Lower leg skin (tissue), 4 donors: ENCODE data around the gene VPREB3. TPM values are rescaled to one million over a fixed set of nuclear protein-coding genes. Genes with fewer than 3 reads are reported as not detected.
A peak's percentile ranks its signal among the peaks of the same experiment; 100 is the strongest.

Experiments used
- DNase-seq, 2 donors: peaks; one replicate each; pipeline ENCODE4 v3.0.0-alpha.2; 2019; ENCODE audit warnings: low spot score in 2 of 2
- H3K4me3 ChIP-seq: fragments of 200-600 bp; sonication (generic); 2 replicates; pipeline ENCODE4 v1.5.1; 2017; ENCODE audit warnings: mild to moderate bottlenecking, low read depth; ENCODE audit not compliant: poor library complexity, severe bottlenecking
- CTCF ChIP-seq, 3 donors: fragments of 450-650 bp; IDR thresholded peaks; one replicate each; pipeline ENCODE4 v1.5.1; 2016; ENCODE audit warnings: antibody characterized with exemption in 3 of 3, mild to moderate bottlenecking in 3 of 3, moderate library complexity in 2 of 3
- POLR2A ChIP-seq, 2 donors: fragments of 450-650 bp; IDR thresholded peaks; one replicate each; pipeline ENCODE4 v1.6.1; 2016 to 2017; ENCODE audit warnings: antibody characterized with exemption in 2 of 2, mild to moderate bottlenecking in 1 of 2, moderate library complexity in 1 of 2
- WGBS, 2 donors: methylation state at CpG; one replicate each; pipeline ENCODE4 v1.1.5; 2018; 5-methylcytosine and 5-hydroxymethylcytosine counted together
- intact Hi-C: fragments of 100-400 bp; cut with DNase I; formaldehyde crosslinking; loops from one replicate; pipeline ENCODE4 v1.15.0; 2023; ENCODE audit warnings: low total_unique reads
- total RNA-seq, 4 donors: library from RNA; depleted of rRNA; stranded (reverse); fragments of >200 nt; gene quantifications; one replicate each; pipeline ENCODE4 v1.1.0, GENCODE V29; 2016

The VPREB3 gene
- total RNA-seq, 4 donors from 2014 or later = not detected

- 6 to 9% methylated on average over 23 to 24 of the region's 79 CpGs for WGBS, 2 donors
- peak within 1 kb of the TSS; percentile 27 for H3K4me3 ChIP-seq
- TF ChIP-seq POLR2A (IDR thresholded peaks at IDR 0.05) = no peak
- no peak for TF ChIP-seq CTCF (IDR thresholded peaks at IDR 0.05)
- no peak for DNase-seq
- intact Hi-C loops = no loop called here
Observed at GRCh38 chr22:23772649-23773473, 18.6 kb upstream of the VPREB3 start, which contains the start of gene MMP11. Gene MMP11 (plus strand): TSS chr22:23772849. CDS start chr22:23772871, 22 bp downstream.

GRCh38 chr22:23772315-23772648 is 18.1 kb upstream of the VPREB3 start:
- no peak overlapping the region for H3K4me3 ChIP-seq
- TF ChIP-seq CTCF (IDR thresholded peaks at IDR 0.05) = no peak
- DNase-seq = no peak
- intact Hi-C loops = no loop called here
- 14 to 19% methylated on average over 4 to 5 of the region's 6 CpGs for WGBS, 2 donors

- no peak for TF ChIP-seq POLR2A (IDR thresholded peaks at IDR 0.05)
- no peak for TF ChIP-seq CTCF (IDR thresholded peaks at IDR 0.05)
- intact Hi-C loops = loop anchor here (5.0 kb wide), 1 partner anchor 83 kb away; no protein-coding TSS in a partner anchor
- 73 to 86% methylated on average over 6 of the region's 6 CpGs for WGBS, 2 donors
- H3K4me3 ChIP-seq = no peak overlapping the region
- DNase-seq = no peak
Observed at GRCh38 chr22:23769321-23769965, 15.2 kb upstream of the VPREB3 start.

DNA sequence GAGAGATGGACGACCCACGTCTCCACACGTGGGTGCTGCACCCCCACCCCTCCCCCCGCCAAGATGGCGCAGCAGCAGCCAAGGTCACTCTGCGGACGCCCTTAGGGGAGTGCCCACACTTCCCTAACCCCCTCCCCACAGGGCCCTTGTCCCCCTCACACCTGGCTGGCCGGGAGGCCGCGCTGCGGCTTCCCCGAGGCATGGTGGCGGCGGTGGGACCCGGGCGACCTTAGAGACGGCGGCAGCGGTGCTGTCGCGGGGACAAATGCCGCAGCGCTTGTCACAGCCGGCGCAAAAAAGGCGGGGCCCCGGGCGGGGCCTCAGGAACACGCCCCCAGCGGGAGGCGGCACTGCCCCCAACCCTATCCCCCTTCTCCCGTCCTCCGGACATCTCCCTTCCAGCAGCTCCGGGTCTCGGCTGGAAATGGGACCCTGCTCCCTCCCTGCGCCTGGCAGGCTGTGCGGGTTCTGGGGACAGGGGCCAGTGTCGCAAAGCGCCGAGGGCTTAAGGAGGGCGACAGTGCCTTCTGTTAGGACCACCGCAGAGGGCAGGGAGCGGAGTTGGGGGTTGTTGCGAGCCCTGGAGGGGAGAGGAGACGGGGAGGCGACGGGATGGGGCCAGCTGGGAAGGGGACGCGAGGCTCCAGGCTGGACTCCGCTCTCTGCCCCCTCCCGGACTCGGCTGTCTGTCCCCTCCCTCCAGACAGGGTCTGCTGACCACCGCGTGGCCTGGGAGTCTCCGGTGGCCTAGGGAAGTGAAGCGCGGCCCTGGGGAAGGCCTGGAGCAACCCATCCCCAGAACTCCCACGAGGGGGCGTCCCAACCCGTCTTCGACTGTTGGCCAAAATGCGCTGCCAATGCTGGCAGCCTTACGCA is 13.7 kb upstream of the VPREB3 start, which contains the start of gene CHCHD10:
CHCHD10 (minus strand) TSS at position 300 of the 876 bp plus-strand sequence; CDS start at position 202, 98 bp downstream.
- DNase-seq = peak; percentile 74 to 96
- 0 to 2% methylated on average over 35 to 43 of the region's 63 CpGs for WGBS, 2 donors
- intact Hi-C loops = loop anchor here (5.0 kb wide), 1 partner anchor 84 kb away; no protein-coding TSS in a partner anchor

More for the DNA sequence above, 13.7 kb upstream of the VPREB3 start, which contains the start of gene CHCHD10:
- peak in 1 of 3 donors; percentile 6 for TF ChIP-seq CTCF (IDR thresholded peaks at IDR 0.05)
- TF ChIP-seq POLR2A (IDR thresholded peaks at IDR 0.05) = no peak
- peak within 1 kb of the TSS; percentile 51 for H3K4me3 ChIP-seq
